ENCODE data around the gene APOC4. TPM values are rescaled to one million over a fixed set of nuclear protein-coding genes. Genes with fewer than 3 reads are reported as not detected.
A peak's percentile ranks its signal among the peaks of the same experiment; 100 is the strongest.

The APOC4 gene
- total RNA-seq, 3 donors from 2014 or later (not counting 1 experiment from before 2014, with no cell fraction given) = not detected

- peaks cover 54 to 56% of the 10 kb centered on the region in 2 donors for H3K4me1 Mint-ChIP-seq
- Histone ChIP-seq H3K9me3 (ENCODE audit: control insufficient read depth, insufficient read depth, low read length) (no peaks in the 10 kb centered on the region), H3K4me3 (ENCODE audit: low read length) (peak overlapping the region; percentile 92), H3K4me1 (ENCODE audit: control insufficient read depth, insufficient read depth, low read length) (peaks cover 45% of the 10 kb centered on the region), H3K27me3 (ENCODE audit: control insufficient read depth, insufficient read depth, low read length) (no peaks in the 10 kb centered on the region), H3K27ac (ENCODE audit: low read length) (peak overlapping the region; percentile 70), H3K36me3 (ENCODE audit: control insufficient read depth, insufficient read depth, low read length) (peaks cover 7% of the 10 kb centered on the region)
- intact Hi-C loops (cut with micrococcal nuclease) = loop anchor here (1.0 kb wide), 1 partner anchor 223 kb away; the partner anchor contains the start of genes BLOC1S3 and TRAPPC6A
- peak; percentile 3 to 9 (median 8) for ATAC-seq
- no peak for DNase-seq
- TF ChIP-seq, protein P1, sequence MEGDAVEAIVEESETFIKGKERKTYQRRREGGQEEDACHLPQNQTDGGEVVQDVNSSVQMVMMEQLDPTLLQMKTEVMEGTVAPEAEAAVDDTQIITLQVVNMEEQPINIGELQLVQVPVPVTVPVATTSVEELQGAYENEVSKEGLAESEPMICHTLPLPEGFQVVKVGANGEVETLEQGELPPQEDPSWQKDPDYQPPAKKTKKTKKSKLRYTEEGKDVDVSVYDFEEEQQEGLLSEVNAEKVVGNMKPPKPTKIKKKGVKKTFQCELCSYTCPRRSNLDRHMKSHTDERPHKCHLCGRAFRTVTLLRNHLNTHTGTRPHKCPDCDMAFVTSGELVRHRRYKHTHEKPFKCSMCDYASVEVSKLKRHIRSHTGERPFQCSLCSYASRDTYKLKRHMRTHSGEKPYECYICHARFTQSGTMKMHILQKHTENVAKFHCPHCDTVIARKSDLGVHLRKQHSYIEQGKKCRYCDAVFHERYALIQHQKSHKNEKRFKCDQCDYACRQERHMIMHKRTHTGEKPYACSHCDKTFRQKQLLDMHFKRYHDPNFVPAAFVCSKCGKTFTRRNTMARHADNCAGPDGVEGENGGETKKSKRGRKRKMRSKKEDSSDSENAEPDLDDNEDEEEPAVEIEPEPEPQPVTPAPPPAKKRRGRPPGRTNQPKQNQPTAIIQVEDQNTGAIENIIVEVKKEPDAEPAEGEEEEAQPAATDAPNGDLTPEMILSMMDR (IDR thresholded peaks at IDR 0.05) = no peak
- peak overlapping the region; percentile 96 for H3K4me3 Mint-ChIP-seq
- H3K27ac Mint-ChIP-seq = peak overlapping the region; percentile 94 to 95
- no peaks in the 10 kb centered on the region for H3K27me3 Mint-ChIP-seq (ENCODE audit: low read depth in 2 of 2)
- no peaks in the 10 kb centered on the region for H3K36me3 Mint-ChIP-seq
- WGBS (ENCODE audit: insufficient coverage) = 6% methylated on average over 40 of the region's 40 CpGs
- no peaks in the 10 kb centered on the region for H3K9me3 Mint-ChIP-seq
Measured at GRCh38 chr19:44955505-44956439, 13.7 kb downstream of the APOC4 start.

DNA sequence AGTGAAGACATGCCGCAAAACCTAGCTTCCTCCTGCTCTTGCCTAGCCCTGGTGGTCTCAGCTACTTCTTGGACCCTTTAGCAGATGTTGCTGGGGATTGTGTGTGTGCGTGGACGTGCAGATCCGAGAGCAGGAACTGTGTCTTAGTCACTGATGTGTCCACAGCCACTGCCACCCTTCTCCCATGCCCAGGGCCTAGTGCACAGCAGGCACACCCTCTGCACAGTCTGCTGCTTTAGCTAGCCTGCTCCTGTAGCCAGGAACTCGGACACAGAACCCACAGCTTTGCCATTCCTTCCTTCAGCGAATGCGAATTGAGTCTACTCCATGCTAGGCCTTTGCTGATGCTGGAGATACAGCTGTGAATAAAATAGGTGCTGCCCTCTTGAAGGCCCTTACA, 15.5 kb downstream of the APOC4 start:
- Mint-ChIP-seq H3K27me3 (ENCODE audit: low read depth in 2 of 2) (no peaks in the 10 kb centered on the region), H3K36me3 (no peaks in the 10 kb centered on the region), H3K4me1 (peaks cover 49 to 56% of the 10 kb centered on the region in 2 donors), H3K27ac (peak overlapping the region; percentile 94 to 95), H3K4me3 (peak overlapping the region; percentile 52), H3K9me3 (no peaks in the 10 kb centered on the region)
- ATAC-seq (no peak), DNase-seq (no peak)
- H3K27ac ChIP-seq (ENCODE audit: low read length) = no peak overlapping the region
- H3K4me1 ChIP-seq (ENCODE audit: control insufficient read depth, insufficient read depth, low read length) = peaks cover 49% of the 10 kb centered on the region
- intact Hi-C loops (cut with micrococcal nuclease) = no loop called here
- no peaks in the 10 kb centered on the region for H3K9me3 ChIP-seq (ENCODE audit: control insufficient read depth, insufficient read depth, low read length)
- WGBS (ENCODE audit: insufficient coverage) = 95% methylated on average over 7 of the region's 7 CpGs
- TF ChIP-seq, protein P1 (IDR thresholded peaks at IDR 0.05) = no peak
- no peaks in the 10 kb centered on the region for H3K27me3 ChIP-seq (ENCODE audit: control insufficient read depth, insufficient read depth, low read length)
- H3K36me3 ChIP-seq (ENCODE audit: control insufficient read depth, insufficient read depth, low read length) = peaks cover 12% of the 10 kb centered on the region
- no peak overlapping the region for H3K4me3 ChIP-seq (ENCODE audit: low read length)

GRCh38 chr19:44958090-44958489, 16.1 kb downstream of the APOC4 start:
- Mint-ChIP-seq H3K4me3 (no peak overlapping the region), H3K27me3 (ENCODE audit: low read depth in 2 of 2) (no peaks in the 10 kb centered on the region), H3K27ac (no peak overlapping the region), H3K9me3 (no peaks in the 10 kb centered on the region), H3K36me3 (no peaks in the 10 kb centered on the region), H3K4me1 (peaks cover 49 to 56% of the 10 kb centered on the region in 2 donors)
- no peaks in the 10 kb centered on the region for H3K9me3 ChIP-seq (ENCODE audit: control insufficient read depth, insufficient read depth, low read length)
- 87% methylated on average over 9 of the region's 9 CpGs for WGBS (ENCODE audit: insufficient coverage)
- DNase-seq = no peak
- H3K27ac ChIP-seq (ENCODE audit: low read length) = no peak overlapping the region
- intact Hi-C loops (cut with micrococcal nuclease) = no loop called here
- H3K4me3 ChIP-seq (ENCODE audit: low read length) = no peak overlapping the region
- H3K36me3 ChIP-seq (ENCODE audit: control insufficient read depth, insufficient read depth, low read length) = peaks cover 13% of the 10 kb centered on the region
- ATAC-seq = no peak
- TF ChIP-seq, protein P1 (IDR thresholded peaks at IDR 0.05) = no peak
- H3K4me1 ChIP-seq (ENCODE audit: control insufficient read depth, insufficient read depth, low read length) = peaks cover 49% of the 10 kb centered on the region
- H3K27me3 ChIP-seq (ENCODE audit: control insufficient read depth, insufficient read depth, low read length) = no peaks in the 10 kb centered on the region

All from natural killer cell (primary cell).